Measurements from ENCODE around the gene GPX2. TPM values are rescaled to one million over a fixed set of nuclear protein-coding genes. Genes with fewer than 3 reads are reported as not detected.
"Not testable (repeated sequence)": the region's sequence is repeated elsewhere in the genome, so short reads cannot be mapped to it uniquely, and the experiment has no call there.

Gene GPX2
- total RNA-seq, 8 experiments from 2014 or later: 0.50 to 1.8 (median 0.92) TPM; not detected in 1

DNA sequence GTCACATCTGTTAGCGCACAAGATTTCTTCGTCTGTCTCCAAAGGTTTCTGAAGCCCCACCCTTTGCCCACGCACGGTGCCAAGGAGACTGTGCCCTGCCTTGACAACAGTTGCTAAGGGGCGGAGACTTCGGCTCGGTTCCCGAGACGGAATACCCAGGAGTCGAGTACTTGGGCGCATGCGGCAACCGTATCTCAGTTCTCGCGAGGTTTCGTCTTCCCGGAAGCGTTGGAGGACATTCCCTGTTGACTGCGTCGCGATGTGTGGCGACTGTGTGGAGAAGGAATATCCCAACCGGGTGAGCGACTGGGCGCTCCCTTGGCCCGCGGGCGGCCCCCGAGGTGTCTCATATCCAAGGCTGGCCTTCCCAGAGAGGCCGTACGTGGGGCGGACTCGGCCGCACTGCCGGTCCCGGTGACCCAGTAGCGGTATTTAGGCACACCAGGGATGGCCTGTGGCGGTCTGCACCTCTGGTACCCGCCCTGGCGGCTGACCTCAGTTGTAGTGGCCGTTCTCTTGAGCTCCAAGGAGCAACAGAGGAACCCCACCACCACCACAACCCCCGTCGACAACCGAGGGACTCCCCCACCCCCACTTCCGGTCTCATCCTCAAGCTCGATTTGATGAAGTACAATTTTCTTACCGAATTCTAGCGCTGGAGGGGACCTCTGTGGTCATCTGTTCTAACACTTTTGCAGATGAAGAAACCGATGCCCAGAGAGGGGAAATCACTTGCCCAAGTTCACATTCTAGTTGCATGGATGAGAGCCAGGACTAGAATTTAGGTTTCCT is 28.1 kb downstream of the GPX2 start, which contains the start of gene CHURC1:
Gene CHURC1 (plus strand): TSS at position 219 of the 792 bp plus-strand sequence. CDS start 41 bp downstream, at position 260.
- peak; percentile 95 to 100 (median 99) for ATAC-seq (replicated peaks in 6 of 8)
- in situ Hi-C loops (cut with MboI; ENCODE audit: low pct_unique_long_range_greater_than_20kb in 2 of 9, low sequenced_read_pairs in 9 of 9, unreplicated experiment in 9 of 9): no loop called here
- Histone ChIP-seq H3K27ac (peak within 1 kb of the TSS; percentile 91 to 96), H3K4me3 (peak within 1 kb of the TSS; percentile 93 to 100 (median 94)), H3K4me1 (replicated peaks in 1 of 2) (peaks cover 4 to 8% of the 10 kb centered on the region in 2 donors)
- 0 to 7% (median 0%) methylated on average over 3 to 25 of the region's 49 CpGs; no CpG with 5 or more reads in 3 of the 10 experiments for WGBS, 10 experiments

DNA sequence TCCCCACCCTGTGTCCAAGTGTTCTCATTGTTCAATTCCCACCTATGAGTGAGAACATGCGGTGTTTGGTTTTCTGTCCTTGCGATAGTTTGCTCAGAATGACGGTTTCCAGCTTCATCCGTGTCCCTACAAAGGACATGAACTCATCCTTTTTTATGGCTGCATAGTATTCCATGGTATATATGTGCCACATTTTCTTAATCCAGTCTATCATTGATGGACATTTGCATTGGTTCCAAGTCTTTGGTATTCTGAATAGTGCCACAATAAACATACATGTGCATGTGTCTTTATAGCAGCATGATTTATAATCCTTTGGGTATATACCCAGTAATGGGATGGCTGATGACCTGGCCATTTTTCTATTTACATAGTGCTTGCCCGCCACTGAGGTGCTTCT is 29.1 kb downstream of the GPX2 start:
- ATAC-seq (replicated peaks in 6 of 8); H3K27ac ChIP-seq; in situ Hi-C loops (cut with MboI; ENCODE audit: low pct_unique_long_range_greater_than_20kb in 2 of 9, low sequenced_read_pairs in 9 of 9, unreplicated experiment in 9 of 9); H3K4me1 ChIP-seq (replicated peaks in 1 of 2); H3K4me3 ChIP-seq: not testable (repeated sequence)
- 0 to 50% (median 0%) methylated on average over 1 of the region's 5 CpGs; no CpG with 5 or more reads in 4 of the 10 experiments for WGBS, 10 experiments

DNA sequence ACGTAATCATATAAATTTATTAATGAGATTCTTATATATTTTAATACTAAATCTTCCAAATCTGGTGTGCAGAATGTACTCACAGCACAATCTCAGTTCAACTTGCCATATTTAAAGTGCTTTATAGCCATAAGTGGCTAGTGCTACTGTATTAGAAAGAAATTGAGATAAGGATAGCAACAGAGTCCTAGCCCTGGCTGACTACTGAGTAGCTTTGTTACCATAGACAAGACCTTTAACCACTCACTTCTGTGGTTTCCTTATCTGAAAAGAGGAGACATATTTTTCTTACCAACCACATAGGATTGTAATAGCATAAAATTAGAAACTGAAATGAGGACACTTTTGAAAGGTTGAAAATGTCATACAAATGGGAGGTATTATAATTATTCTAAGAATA is 30.3 kb downstream of the GPX2 start:
- Histone ChIP-seq H3K4me3 (no peak overlapping the region), H3K4me1 (replicated peaks in 1 of 2) (peaks cover 4 to 8% of the 10 kb centered on the region in 2 donors), H3K27ac (no peak overlapping the region)
- no peak for ATAC-seq (replicated peaks in 6 of 8)
- WGBS, 10 experiments: 0 to 67% (median 23%) methylated on average over 1 of the region's 1 CpG; no CpG with 5 or more reads in 4 of the 10 experiments
- in situ Hi-C loops (cut with MboI; ENCODE audit: low pct_unique_long_range_greater_than_20kb in 2 of 9, low sequenced_read_pairs in 9 of 9, unreplicated experiment in 9 of 9): no loop called here

DNA sequence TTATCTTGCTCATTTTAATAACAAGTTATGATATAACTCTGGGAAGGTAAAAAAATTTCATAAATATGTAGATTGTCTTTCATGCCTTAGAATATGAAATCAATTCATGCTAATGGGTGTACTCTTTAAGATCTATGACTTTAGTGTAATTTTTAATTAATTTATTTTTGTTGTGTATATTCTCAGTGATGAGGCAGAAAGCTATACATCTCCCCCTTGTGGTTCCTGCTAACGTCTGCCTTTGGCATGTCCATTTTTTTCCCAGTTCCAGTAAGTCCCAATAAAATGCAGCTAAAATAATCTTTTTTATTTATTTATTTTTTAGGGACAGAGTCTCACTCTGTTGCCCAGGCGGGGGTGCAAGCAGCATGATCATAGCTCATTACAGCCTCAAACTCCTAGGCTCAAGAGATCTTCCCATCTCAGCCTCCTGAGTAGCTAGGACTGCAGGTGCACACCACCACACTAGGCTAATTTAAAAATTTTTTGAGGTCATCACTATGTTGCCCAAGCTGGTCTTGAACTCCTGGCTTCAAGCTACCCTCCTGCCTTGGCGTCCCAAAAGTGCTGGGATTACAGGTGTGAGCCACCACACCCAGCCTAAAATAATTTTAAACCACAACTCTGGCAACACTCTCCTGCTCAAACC is 31.6 kb downstream of the GPX2 start:
- Histone ChIP-seq H3K4me1 (replicated peaks in 1 of 2) (peaks cover 4 to 8% of the 10 kb centered on the region in 2 donors), H3K27ac (no peak overlapping the region), H3K4me3 (no peak overlapping the region)
- no peak for ATAC-seq (replicated peaks in 6 of 8)
- 0 to 14% (median 0%) methylated on average over 1 to 3 of the region's 3 CpGs; no CpG with 5 or more reads in 1 of the 10 experiments for WGBS, 10 experiments
- in situ Hi-C loops (cut with MboI; ENCODE audit: low pct_unique_long_range_greater_than_20kb in 2 of 9, low sequenced_read_pairs in 9 of 9, unreplicated experiment in 9 of 9): no loop called here

DNA sequence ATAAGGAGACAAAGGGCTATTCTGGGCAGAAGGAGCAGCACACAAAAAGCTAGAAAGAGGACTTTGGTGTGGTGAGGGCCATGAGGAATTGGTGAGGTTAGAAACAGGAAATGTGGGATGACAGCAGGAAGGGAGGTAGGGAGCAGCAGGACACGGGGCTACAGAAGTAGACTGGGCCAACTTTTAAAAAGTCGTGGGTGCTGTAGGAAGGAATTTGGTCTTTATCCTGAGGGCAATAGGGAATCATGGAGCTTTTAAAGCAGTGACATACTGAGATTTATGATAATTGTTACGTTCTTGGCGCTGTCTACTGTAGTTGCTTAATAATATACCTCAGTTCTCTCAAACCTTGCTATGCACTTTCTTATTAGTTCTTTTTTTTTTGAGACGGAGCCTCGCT is 36.5 kb downstream of the GPX2 start:
- H3K4me1 ChIP-seq (replicated peaks in 1 of 2): peaks cover 0 to 3% of the 10 kb centered on the region in 2 donors
- H3K4me3 ChIP-seq: no peak overlapping the region
- in situ Hi-C loops (cut with MboI; ENCODE audit: low pct_unique_long_range_greater_than_20kb in 2 of 9, low sequenced_read_pairs in 9 of 9, unreplicated experiment in 9 of 9): no loop called here
- 33 to 100% (median 68%) methylated on average over 1 to 5 of the region's 6 CpGs; no CpG with 5 or more reads in 1 of the 10 experiments for WGBS, 10 experiments
- ATAC-seq (replicated peaks in 6 of 8): no peak
- H3K27ac ChIP-seq: no peak overlapping the region

DNA sequence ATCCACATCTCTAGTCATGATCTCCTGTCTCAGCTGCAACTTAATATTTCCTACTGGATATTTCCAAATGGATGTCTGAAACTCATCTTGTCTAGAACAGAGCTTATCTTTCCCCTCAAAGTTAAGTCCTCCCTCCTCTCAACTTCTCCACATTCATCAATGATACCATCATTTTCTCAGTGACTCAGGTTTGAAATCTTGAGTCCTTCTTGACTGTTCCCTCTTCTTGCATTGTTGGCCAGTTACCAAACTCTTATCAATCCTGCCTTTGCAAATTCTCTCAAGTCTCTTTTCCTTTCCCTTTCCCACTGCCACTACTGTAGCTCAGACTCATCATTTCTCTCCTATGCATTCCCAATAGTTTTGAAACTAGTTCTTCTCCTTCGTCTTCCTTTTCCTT is 42.6 kb downstream of the GPX2 start:
- ATAC-seq (replicated peaks in 6 of 8): no peak
- in situ Hi-C loops (cut with MboI; ENCODE audit: low pct_unique_long_range_greater_than_20kb in 2 of 9, low sequenced_read_pairs in 9 of 9, unreplicated experiment in 9 of 9): loop anchor here in 2 of 9 experiments (10.0 to 25.0 kb wide), 4 partner anchors 75 to 363 kb away; partner anchors contain the start of genes HSPA2 (in 1 of the 2) and PPP1R36 (in 1 of the 2)
- H3K4me3 ChIP-seq: no peak overlapping the region
- H3K27ac ChIP-seq: no peak overlapping the region
- whole genome bisulfite sequencing, 10 experiments: 27 to 81% (median 75%) methylated on average over 1 of the region's 1 CpG; no CpG with 5 or more reads in 1 of the 10 experiments
- peaks cover 0 to 3% of the 10 kb centered on the region in 2 donors for H3K4me1 ChIP-seq (replicated peaks in 1 of 2)

DNA sequence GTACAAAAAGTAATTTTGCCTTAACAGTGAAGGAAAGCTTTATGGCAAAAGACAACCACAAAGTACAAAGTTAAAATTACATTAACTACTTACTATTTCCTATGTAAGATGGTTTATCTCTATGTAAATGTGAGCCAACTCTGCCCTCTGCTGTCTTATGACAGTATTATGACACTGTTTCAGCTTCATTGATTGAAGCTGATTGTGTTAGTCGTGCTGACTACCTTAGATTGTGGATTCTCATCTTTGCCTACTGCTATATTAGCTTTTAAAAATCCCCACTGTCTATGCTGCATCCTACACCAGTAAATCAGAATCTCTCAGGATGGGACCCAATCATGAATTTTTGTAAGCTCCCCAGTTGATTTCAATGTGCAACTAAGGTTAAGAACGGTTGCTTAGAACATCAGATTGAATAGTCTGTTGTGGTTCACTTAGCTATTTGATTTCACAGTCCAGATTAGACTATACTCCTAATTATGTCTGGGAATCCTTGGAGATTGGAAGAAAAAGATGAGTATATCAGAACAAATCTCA is 50.6 kb downstream of the GPX2 start:
- Histone ChIP-seq H3K4me3 (no peak overlapping the region), H3K27ac (no peak overlapping the region), H3K4me1 (replicated peaks in 1 of 2) (no peaks in the 10 kb centered on the region)
- in situ Hi-C loops (cut with MboI; ENCODE audit: low pct_unique_long_range_greater_than_20kb in 2 of 9, low sequenced_read_pairs in 9 of 9, unreplicated experiment in 9 of 9): loop anchor here in 2 of 9 experiments (10.0 to 25.0 kb wide), 4 partner anchors 67 to 355 kb away; partner anchors contain the start of genes HSPA2 (in 1 of the 2) and PPP1R36 (in 1 of the 2)
- ATAC-seq (replicated peaks in 6 of 8): peak; percentile 71 to 93 (median 79)
- WGBS, 10 experiments: 0 to 50% (median 31%) methylated on average over 1 to 2 of the region's 2 CpGs; no CpG with 5 or more reads in 4 of the 10 experiments

DNA sequence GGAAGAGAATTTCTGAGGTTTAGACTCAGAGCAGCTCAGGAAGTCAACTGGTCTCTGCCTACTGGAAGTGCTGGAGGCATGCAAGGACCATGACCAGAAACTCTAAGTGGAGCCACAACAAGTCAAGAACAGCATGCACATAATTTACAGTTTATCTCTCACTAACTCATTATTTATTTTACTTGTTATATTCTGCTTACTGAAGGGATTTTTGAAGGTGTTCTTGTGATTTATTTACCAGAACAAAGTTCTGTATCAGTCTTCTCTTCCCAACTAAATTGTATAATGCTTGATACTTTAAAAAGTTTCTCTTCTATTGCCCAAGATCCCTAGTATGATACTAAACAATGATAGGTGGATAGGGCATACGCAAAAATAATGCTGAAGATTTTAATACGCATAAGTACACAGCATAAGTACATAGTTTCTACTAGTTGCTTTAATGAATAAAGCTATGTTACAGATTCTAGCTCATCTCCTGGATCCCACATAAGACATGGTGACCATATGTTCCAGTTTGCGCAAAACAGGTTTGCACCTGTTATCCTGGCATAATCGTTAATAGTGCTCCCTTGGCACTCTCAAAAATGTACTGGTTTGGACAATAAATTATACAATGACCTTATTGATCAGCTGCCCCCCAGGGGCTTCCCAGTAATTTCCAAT is 51.2 kb downstream of the GPX2 start:
- Histone ChIP-seq H3K27ac (no peak overlapping the region), H3K4me1 (replicated peaks in 1 of 2) (no peaks in the 10 kb centered on the region), H3K4me3 (no peak overlapping the region)
- ATAC-seq (replicated peaks in 6 of 8): peak in 1 of 8 experiments; percentile 47
- in situ Hi-C loops (cut with MboI; ENCODE audit: low pct_unique_long_range_greater_than_20kb in 2 of 9, low sequenced_read_pairs in 9 of 9, unreplicated experiment in 9 of 9): loop anchor here in 2 of 9 experiments (10.0 to 25.0 kb wide), 4 partner anchors 67 to 354 kb away; partner anchors contain the start of genes HSPA2 (in 1 of the 2) and PPP1R36 (in 1 of the 2)
- WGBS, 10 experiments: 43 to 95% (median 64%) methylated on average over 1 to 4 of the region's 4 CpGs; no CpG with 5 or more reads in 1 of the 10 experiments

DNA sequence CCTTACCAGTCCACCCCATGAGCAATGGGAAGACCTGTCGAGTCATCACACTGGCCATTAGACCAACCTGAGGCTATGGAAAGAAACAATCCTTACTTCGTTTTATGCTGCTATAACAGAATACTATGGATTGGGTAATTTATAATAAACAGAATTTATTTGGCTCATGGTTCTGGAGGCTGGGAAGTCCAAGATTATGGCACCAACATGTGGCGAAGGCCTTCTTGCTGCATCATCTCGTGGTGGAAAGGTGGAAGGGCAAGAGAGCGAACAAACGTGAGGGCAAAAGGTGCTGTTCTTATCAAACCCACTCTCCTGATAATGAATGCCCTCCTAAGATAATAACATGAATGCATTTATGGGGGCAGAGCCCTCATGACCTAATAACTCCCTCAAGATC is 53.2 kb downstream of the GPX2 start:
- WGBS, 10 experiments: 57 to 100% (median 76%) methylated on average over 1 to 6 of the region's 6 CpGs; no CpG with 5 or more reads in 1 of the 10 experiments
- in situ Hi-C loops (cut with MboI; ENCODE audit: low pct_unique_long_range_greater_than_20kb in 2 of 9, low sequenced_read_pairs in 9 of 9, unreplicated experiment in 9 of 9): loop anchor here in 2 of 9 experiments (25.0 kb wide), 3 partner anchors 202 to 352 kb away; partner anchors contain the start of genes HSPA2 (in 1 of the 2) and PPP1R36 (in 1 of the 2)
- Histone ChIP-seq H3K27ac (no peak overlapping the region), H3K4me1 (replicated peaks in 1 of 2) (no peaks in the 10 kb centered on the region), H3K4me3 (no peak overlapping the region)
- peak in 1 of 8 experiments; percentile 46 for ATAC-seq (replicated peaks in 6 of 8)

Other genes starting within 250 kb of the GPX2 start
- gene PLEKHG3, start 238.3 kb downstream of the GPX2 start, total RNA-seq: 10 to 100 TPM in 2 of 8 experiments, 1 to 10 TPM in 6; 5.7 to 14.1 (median 8.9) TPM
- gene SPTB, start 62.8 kb downstream of the GPX2 start, total RNA-seq: 1 to 10 TPM in 4 of 8 experiments, under 1 TPM in 4; 0.25 to 9.4 (median 0.84) TPM
- gene CHURC1, start 28.3 kb downstream of the GPX2 start, total RNA-seq: 100 to 1,000 TPM in 2 of 8 experiments, 10 to 100 TPM in 6; 41.4 to 120 (median 56.2) TPM
- 10 to 100 TPM in 5 of 8 experiments, 1 to 10 TPM in 3; 1.8 to 55.5 (median 11.1) TPM for gene RAB15, start 29.6 kb upstream of the GPX2 start, total RNA-seq
- 10 to 100 TPM; 12.7 to 22.5 (median 15.5) TPM for gene FNTB, start 44.1 kb upstream of the GPX2 start, total RNA-seq
- gene MAX, start 159.8 kb upstream of the GPX2 start, total RNA-seq: 100 to 1,000 TPM in 1 of 8 experiments, 10 to 100 TPM in 7; 55.0 to 112 (median 86.6) TPM

Data from motor neuron (in vitro differentiated cells).